OCI-LY1 (cell line): Measurements from ENCODE around the gene ACTG1.
"Not testable (repeated sequence)": the region's sequence is repeated elsewhere in the genome, so short reads cannot be mapped to it uniquely, and the experiment has no call there.

Experiments
- H2AFZ ChIP-seq: fragments of 200-600 bp; sonication (generic), shearing (Covaris generic); 2 replicates; pipeline ENCODE4 v1.6.0; 2014; ENCODE audit warnings: antibody characterized with exemption, mild to moderate bottlenecking, low read length
- H3F3A ChIP-seq: fragments of 200-600 bp; sonication (generic), shearing (Covaris generic); 2 replicates; pipeline ENCODE4 v1.6.0; 2014; ENCODE audit warnings: mild to moderate bottlenecking, antibody characterized with exemption, low read length, moderate library complexity; ENCODE audit not compliant: insufficient read depth
- H3K27ac ChIP-seq: fragments of 200-600 bp; sonication (generic); 2 replicates; pipeline ENCODE4 v1.5.1; 2014; ENCODE audit warnings: low read length, mixed run types, mild to moderate bottlenecking, low read depth; ENCODE audit not compliant: poor library complexity, severe bottlenecking
- H3K27me3 ChIP-seq: fragments of 200-600 bp; sonication (generic); 2 replicates; pipeline ENCODE4 v1.6.0; 2014; ENCODE audit warnings: antibody characterized with exemption, mild to moderate bottlenecking, low read length, moderate library complexity; ENCODE audit not compliant: insufficient read depth
- H3K36me3 ChIP-seq: fragments of 200-600 bp; sonication (generic); 2 replicates; pipeline ENCODE4 v1.6.1; 2014; ENCODE audit warnings: mild to moderate bottlenecking, antibody characterized with exemption, low read length, moderate library complexity, mixed read lengths; ENCODE audit not compliant: insufficient read depth
- H3K4me1 ChIP-seq: fragments of 200-600 bp; sonication (generic); 2 replicates; pipeline ENCODE4 v1.5.1; 2014; ENCODE audit warnings: mild to moderate bottlenecking, low read length, moderate library complexity; ENCODE audit not compliant: insufficient read depth, severe bottlenecking
- H3K4me2 ChIP-seq: fragments of 200-600 bp; sonication (generic), shearing (Covaris generic); 2 replicates; pipeline ENCODE4 v1.6.1; 2014; ENCODE audit warnings: low read length
- H3K4me3 ChIP-seq: fragments of 200-600 bp; sonication (generic); 2 replicates; pipeline ENCODE4 v1.5.1; 2014; ENCODE audit warnings: low read length, low read depth, mild to moderate bottlenecking, mixed read lengths; ENCODE audit not compliant: poor library complexity, severe bottlenecking
- H3K79me2 ChIP-seq: fragments of 200-600 bp; shearing (Covaris generic); 2 replicates; pipeline ENCODE4 v1.6.1; 2016; ENCODE audit warnings: mixed run types, low read length, mixed read lengths; ENCODE audit not compliant: insufficient read depth
- H3K9ac ChIP-seq: fragments of 200-600 bp; sonication (generic), shearing (Covaris generic); 2 replicates; pipeline ENCODE4 v1.6.1; 2014; ENCODE audit warnings: mild to moderate bottlenecking, low read length, mixed read lengths
- H3K9me2 ChIP-seq: fragments of 200-600 bp; sonication (generic), shearing (Covaris generic); 2 replicates; pipeline ENCODE4 v1.6.1; 2014; ENCODE audit warnings: low read depth, mild to moderate bottlenecking, low read length, mixed read lengths
- H3K9me3 ChIP-seq: fragments of 200-600 bp; shearing (Covaris generic); 2 replicates; pipeline ENCODE4 v1.6.1; 2014; ENCODE audit warnings: low read length, mixed read lengths
- H4K20me1 ChIP-seq: fragments of 200-600 bp; sonication (generic), shearing (Covaris generic); 2 replicates; pipeline ENCODE4 v1.6.0; 2016; ENCODE audit warnings: mild to moderate bottlenecking, low read length; ENCODE audit not compliant: insufficient read depth
- CTCF ChIP-seq: fragments of 200-600 bp; sonication (generic), shearing (Covaris generic); IDR thresholded peaks from 2 replicates; pipeline ENCODE4 v1.5.1; 2017; ENCODE audit warnings: mild to moderate bottlenecking, antibody characterized with exemption, low read length, moderate library complexity, mixed read lengths
- EZH2 ChIP-seq: fragments of 200-600 bp; sonication (generic), shearing (Covaris generic); IDR thresholded peaks from 2 replicates; pipeline ENCODE4 v1.8.0; 2017; ENCODE audit warnings: borderline replicate concordance, mixed run types, mild to moderate bottlenecking, antibody characterized with exemption, low read length, moderate library complexity, mixed read lengths

ACTG1 gene

GRCh38 chr17:81533339-81534141, 20.9 kb upstream of the ACTG1 start:
- TF ChIP-seq EZH2 (no peak), CTCF (no peak)
- Histone ChIP-seq H2AFZ (no peak overlapping the region), H3K4me1 (peaks cover 4% of the 10 kb centered on the region), H3K4me2 (no peak overlapping the region), H3K36me3 (peaks cover 4% of the 10 kb centered on the region; the same call in 1 of the 2 replicates), H3K9ac (no peak overlapping the region), H3K27ac (no peak overlapping the region), H4K20me1 (no peaks in the 10 kb centered on the region), H3K4me3 (no peak overlapping the region), H3K79me2 (no peaks in the 10 kb centered on the region), H3K9me3 (no peaks in the 10 kb centered on the region), H3F3A (no peaks in the 10 kb centered on the region), H3K9me2 (no peaks in the 10 kb centered on the region), H3K27me3 (peaks cover 9% of the 10 kb centered on the region; the same call in 1 of the 2 replicates)

- Histone ChIP-seq H4K20me1 (no peaks in the 10 kb centered on the region), H3K9me3 (no peaks in the 10 kb centered on the region), H3F3A (no peaks in the 10 kb centered on the region), H3K4me1 (peaks cover 4% of the 10 kb centered on the region), H3K9ac (no peak overlapping the region), H3K79me2 (no peaks in the 10 kb centered on the region), H3K36me3 (no peaks in the 10 kb centered on the region), H3K4me2 (no peak overlapping the region), H3K27ac (no peak overlapping the region), H3K9me2 (no peaks in the 10 kb centered on the region), H2AFZ (no peak overlapping the region), H3K27me3 (peaks cover 10% of the 10 kb centered on the region; the same call in 1 of the 2 replicates), H3K4me3 (no peak overlapping the region)
- no peak for TF ChIP-seq CTCF
- no peak for TF ChIP-seq EZH2
Observed at GRCh38 chr17:81532490-81533287, 20.1 kb upstream of the ACTG1 start.

GRCh38 chr17:81531998-81532404, 19.4 kb upstream of the ACTG1 start:
- not testable (repeated sequence) for H3K79me2 ChIP-seq, H3K9ac ChIP-seq, H2AFZ ChIP-seq, H3K9me2 ChIP-seq, H4K20me1 ChIP-seq, H3K4me2 ChIP-seq, H3K27ac ChIP-seq, H3K36me3 ChIP-seq, H3K9me3 ChIP-seq, H3F3A ChIP-seq, H3K4me3 ChIP-seq, H3K4me1 ChIP-seq
- H3K27me3 ChIP-seq, result peaks cover 17% of the 10 kb centered on the region; the same call in 1 of the 2 replicates

- not testable (repeated sequence) for H3K4me1 ChIP-seq, H3K9me3 ChIP-seq, H2AFZ ChIP-seq, H3K4me3 ChIP-seq, H3K36me3 ChIP-seq, H4K20me1 ChIP-seq, H3K79me2 ChIP-seq, H3K27ac ChIP-seq, H3K9ac ChIP-seq, H3K4me2 ChIP-seq, H3K9me2 ChIP-seq, H3F3A ChIP-seq
- peaks cover 21% of the 10 kb centered on the region; the same call in 1 of the 2 replicates for H3K27me3 ChIP-seq
Observed at GRCh38 chr17:81531013-81531412, 18.4 kb upstream of the ACTG1 start.
